Mammary epithelial cell (primary cell): ENCODE measurements around the gene MMRN1.

Source experiments
- EZH2 ChIP-seq: IDR thresholded peaks from 2 replicates; pipeline ENCODE4 v1.6.1; 2012; ENCODE audit warnings: low read length, inconsistent platforms, borderline replicate concordance
- TF ChIP-seq, protein P1 (sequence below), 2 donors: IDR thresholded peaks in 1 of 2; conservative IDR thresholded peaks in 1 of 2; 2 replicates each; pipeline ENCODE4 v1.5.1; 2011 to 2012; ENCODE audit warnings: inconsistent platforms in 2 of 2, low read length in 2 of 2, mild to moderate bottlenecking in 2 of 2, control low read depth in 1 of 2, low read depth in 1 of 2; ENCODE audit not compliant: insufficient read depth in 1 of 2; ENCODE audit errors: extremely low read depth in 1 of 2

DNA sequence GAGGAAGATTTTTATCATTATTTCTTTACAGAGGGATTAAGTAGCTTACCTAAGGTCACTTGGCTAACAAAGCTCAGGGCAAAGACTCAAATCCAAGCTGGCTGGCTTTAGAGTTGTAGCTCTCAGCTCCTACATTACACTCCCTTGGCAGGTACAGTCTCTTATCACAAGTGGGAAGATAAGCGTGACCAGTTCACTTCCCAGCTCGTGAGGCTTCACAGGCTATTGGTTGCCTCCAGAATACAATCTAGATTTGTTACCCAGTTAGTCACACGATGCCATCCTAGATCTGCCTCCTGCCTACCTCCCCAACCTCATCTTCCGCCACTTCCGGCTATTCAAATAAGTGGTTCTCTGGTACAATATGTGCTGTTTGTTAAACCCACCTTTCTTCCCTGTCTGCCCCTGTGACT lies 3.7 kb downstream of the MMRN1 start:
- TF ChIP-seq, protein P1, sequence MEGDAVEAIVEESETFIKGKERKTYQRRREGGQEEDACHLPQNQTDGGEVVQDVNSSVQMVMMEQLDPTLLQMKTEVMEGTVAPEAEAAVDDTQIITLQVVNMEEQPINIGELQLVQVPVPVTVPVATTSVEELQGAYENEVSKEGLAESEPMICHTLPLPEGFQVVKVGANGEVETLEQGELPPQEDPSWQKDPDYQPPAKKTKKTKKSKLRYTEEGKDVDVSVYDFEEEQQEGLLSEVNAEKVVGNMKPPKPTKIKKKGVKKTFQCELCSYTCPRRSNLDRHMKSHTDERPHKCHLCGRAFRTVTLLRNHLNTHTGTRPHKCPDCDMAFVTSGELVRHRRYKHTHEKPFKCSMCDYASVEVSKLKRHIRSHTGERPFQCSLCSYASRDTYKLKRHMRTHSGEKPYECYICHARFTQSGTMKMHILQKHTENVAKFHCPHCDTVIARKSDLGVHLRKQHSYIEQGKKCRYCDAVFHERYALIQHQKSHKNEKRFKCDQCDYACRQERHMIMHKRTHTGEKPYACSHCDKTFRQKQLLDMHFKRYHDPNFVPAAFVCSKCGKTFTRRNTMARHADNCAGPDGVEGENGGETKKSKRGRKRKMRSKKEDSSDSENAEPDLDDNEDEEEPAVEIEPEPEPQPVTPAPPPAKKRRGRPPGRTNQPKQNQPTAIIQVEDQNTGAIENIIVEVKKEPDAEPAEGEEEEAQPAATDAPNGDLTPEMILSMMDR (conservative IDR thresholded peaks at IDR 0.05 in 1 of 2, IDR thresholded peaks at IDR 0.05 in 1 of 2; ENCODE audit: extremely low read depth in 1 of 2, insufficient read depth in 1 of 2, low read depth in 1 of 2, low read length in 2 of 2): no peak
- no peak for TF ChIP-seq EZH2
